ENCODE results near the gene SCRN1.
"Not testable (repeated sequence)": the region's sequence is repeated elsewhere in the genome, so short reads cannot be mapped to it uniquely, and the experiment has no call there.

The SCRN1 gene

DNA sequence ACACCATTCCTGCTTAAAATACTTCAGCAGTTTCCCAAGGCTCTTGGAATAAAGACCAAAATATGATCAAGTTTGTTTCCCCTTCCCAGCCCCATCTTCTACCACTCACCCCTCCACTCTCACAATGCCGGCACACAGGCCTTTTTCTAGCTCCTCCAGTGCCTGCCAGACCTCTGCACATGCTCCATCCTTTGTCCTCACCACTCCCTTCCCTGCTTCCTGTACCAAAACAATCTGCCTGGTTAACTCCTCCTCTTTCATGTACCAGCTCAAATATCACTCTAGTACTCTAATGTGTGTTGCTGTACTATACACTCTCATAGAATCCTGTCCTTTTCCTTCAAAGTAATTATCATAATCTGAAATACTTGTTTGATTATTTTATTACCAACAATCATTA is 19.4 kb downstream of the SCRN1 start:
- DNase-seq = no peak

DNA sequence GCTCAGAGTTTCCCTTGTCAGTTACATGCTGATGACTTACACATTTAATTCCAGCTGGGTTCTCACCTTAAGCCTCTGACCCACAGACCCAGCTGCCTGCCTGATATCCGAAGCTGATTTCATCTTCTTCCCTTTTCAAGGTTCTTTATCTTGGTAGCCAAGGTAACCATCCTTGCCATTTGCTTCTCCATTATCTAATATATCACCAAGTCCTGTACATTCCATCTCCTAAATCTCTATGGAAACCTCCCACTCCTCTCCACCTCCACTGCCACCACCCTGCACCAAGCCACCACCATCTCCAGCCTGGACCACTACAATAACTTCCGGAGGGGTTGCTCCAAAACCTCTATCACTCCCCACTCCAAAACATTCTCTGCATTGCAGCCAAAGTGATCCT is 19.9 kb downstream of the SCRN1 start:
- no peak for DNase-seq

DNA sequence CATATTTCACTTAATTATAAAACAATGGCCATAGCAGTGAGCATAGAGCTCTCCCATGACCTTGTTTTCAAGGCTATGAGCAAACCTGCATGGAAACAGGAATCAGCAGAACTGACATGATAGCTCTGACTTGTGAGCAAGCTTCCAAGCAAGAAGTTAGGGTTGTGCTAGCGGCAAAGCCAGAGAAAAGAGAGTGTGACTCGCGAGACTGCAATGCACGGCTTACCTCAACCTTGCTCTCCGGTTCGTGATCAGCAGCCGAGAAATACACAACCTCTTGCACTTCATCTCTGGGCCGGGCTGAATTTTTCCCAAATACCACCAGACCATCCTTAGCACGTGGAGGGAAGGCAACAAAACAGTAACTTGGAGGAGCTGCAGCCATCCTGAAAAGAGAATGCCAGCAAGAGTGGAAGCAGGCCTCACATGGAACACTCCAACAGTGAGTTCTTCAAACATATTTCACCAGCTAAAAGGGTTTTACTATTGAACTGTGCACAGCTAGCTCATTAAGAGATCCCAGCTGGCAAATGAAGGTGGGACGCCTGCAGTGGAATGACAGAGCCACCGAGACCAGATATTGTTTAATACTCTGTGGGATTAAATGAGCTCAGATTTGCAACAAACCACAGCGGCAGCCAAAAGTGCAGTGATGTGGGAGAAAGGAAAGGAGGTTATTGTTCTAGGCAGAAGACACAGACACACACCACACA is 20.8 kb downstream of the SCRN1 start:
- peak in 18 of 56 donors; percentile 19 to 59 (median 42) for DNase-seq

DNA sequence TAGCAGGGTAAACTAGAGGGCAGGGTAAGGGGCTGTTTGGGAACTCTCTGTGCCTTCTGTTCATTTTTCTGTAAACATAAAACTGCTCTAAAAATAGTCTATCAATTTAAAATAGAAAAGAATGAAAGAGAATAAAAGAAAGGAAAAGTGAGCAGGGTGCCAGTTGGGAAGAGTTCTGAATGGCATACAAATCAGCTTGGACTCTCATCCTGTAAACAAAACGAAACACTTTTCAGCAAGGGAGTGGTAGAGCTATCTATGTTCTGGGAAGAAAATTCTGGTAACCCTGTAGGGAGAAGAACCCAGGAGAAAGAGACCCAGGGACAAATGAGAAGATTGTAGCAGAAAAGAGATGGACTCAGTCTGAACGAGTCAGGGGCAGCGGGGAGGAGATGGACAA is 24.6 kb downstream of the SCRN1 start:
- DNase-seq = peak in 1 of 56 donors; percentile 13

DNA sequence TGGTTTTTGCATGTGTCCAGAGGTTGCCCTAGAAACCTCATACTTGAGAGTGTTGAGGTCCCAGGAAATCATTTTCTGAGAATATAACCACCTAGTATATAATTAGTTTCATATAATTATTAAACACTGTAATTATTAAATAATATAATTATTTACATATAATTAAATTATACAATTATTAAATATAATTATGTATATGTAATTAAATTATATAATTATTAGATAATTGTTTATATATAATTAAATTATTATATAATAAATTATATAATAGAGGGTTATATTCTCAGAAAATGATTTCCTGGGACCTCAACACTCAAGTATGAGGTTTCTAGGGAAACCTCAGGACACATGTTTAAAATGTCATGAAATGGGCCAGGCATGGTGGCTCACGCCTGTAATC is 27.6 kb downstream of the SCRN1 start:
- no peak for DNase-seq

DNA sequence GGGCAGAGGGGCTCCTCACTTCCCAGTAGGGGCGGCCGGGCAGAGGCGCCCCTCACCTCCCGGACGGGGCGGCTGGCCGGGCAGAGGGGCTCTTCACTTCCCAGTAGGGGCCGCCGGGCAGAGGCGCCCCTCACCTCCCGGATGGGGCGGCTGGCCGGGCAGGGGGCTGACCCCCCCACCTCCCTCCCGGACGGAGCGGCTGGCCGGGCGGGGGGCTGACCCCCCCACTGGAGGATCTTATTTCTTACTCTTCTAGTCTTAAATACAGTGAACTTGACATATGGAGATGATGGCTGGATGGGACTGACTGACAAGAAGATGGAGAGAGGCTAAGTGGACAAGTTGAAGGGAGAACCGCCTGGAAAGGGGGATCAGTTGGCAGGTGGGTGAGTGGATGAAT is 28.0 kb downstream of the SCRN1 start:
- not testable (repeated sequence) for DNase-seq

DNA sequence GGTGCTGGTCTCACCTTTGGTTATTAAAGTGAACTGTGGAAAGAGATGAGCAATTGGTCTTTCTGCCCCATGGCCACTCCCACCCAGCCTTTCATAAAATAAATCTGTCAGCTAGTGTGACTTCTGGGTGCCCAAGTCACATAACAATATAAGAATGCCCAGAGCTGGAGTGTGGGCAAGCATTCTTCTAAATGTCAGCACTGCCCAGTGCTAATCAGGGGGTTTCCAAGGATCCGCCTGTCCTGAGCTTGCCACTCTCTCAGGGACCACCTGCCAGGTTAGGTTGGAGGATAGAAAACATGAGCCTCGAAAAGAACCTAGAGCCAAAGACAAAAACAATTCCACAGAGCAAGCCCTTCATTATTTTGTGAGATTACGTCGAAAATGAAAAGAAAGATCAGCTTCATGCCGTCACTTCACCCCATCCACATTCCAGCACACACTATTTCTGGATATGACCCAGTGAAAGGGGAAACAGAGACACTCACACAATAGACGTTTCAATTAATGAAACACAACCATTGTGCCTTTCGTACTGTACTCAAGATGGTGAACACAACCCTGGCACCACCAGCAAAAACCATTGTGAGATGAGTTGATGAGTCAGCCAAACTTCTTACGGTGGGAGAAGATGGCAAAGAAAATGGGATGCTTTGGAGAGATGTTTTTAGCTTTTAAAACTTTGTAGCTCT is 30.8 kb downstream of the SCRN1 start:
- DNase-seq = no peak

DNA sequence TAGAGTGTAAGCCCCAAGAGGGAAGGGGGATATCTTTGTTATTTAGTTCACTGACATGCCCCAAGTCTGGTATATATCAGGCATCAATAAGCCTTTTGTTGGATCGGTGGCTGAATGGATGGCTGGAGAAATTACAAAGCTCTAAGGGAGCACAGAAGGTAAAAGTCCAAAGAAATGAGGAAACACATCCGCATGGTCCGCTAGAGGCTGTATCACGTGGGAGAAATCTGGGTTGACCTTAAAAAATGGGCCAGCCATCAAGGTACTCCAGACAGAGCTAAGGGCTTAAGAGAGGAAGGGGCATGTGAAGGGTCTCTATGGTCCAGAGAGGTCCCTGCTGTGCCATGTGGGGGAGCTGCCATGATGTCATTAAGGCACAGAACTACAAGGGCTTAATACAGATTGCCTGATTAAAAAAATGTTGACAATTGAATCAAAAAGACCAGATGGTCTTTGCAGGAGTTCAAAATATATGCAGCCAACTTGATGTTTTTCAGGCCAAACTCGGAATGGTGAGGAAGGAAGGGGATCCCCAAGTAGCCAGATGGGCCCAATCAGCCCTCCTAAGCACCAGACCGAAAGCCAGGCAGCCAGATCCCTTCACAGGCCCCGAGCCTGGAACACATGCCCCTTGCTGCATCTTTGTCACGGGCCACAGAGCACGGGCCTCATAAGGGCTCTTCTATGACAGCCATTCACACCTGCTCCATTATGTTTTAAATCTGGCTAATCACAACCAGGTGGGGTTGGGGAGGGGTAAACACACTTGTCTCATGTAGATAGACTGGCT is 31.9 kb downstream of the SCRN1 start:
- no peak for DNase-seq

DNA sequence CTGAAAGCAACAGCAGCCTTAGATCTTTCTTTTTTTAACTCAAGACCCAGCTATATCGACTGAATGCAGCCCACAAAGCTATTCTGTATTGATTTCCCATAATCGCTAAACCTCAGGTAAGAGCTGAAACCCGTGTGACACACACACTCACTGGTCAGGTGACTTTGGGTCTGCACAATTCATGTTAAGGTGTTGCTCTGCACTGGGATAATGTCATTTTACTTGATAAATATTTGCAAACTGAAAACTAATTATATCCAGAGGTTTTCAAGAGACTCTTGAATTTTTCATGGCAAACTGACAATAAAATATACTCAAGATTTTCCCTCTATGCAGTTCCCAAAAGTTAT is 33.1 kb downstream of the SCRN1 start:
- DNase-seq = no peak

DNA sequence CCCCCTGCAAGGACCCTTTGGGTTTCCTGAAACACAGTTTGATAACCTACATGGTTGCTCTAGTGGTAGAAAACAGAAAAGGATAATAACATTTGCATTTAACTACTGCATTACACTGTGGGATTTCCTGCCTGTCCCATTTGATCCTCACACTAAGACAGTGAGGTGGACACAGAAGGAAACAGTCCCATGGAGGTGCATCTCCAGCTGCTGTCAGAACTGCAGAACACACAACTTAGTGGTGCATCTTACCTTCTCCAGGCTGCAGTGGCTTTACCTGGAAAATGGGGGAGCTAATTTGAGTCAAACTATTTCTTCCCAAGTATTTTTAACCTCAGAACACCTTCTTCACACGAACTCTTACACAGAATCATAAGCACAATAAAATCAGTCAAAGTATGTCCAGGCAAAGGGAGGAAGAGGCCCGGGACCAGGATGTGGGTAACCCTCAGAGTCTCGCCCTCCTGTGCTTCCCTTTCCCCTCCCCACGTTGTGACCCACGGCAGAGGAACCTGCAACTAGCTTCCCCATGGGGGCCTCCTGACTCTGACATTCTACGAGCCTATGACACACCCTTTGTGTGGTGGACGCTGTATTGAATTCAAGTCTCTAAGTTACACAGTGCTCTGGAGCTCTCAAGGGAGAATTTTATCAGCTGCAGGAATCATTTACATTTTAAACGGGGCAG is 33.7 kb downstream of the SCRN1 start:
- no peak for DNase-seq

DNA sequence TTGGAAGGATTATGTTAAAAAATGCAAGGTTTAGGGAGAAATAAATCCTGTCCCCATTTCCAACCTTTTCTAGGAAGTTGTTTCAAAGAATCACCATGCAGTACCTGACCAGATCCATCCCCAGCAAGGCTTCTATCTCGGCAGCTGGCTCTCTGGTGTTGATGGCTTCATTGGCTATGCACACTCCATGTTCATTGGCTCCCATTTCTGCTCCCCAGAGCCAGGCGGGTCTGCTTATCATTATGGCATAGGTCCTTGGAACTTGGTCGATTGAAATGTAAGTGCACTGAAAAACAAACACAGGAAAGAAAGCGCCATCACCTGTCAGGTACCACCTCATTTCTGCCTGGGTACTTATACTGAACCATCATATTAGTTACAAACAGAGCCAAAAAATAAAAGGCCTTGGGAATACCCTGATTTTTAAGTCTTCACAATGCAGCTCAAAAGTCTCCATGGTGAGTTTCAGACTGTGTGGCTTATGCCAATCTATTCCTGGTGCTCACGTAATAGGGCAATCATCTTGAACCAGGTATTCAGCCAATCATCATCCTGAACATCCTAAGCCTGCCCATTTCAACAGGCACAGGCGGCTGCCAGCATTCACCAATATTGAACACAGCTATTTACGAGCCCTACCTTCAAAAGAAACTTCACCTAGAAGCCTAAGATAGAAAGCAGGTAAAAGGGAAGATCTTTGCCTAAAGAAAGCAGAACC is 34.4 kb downstream of the SCRN1 start:
- no peak for DNase-seq

DNA sequence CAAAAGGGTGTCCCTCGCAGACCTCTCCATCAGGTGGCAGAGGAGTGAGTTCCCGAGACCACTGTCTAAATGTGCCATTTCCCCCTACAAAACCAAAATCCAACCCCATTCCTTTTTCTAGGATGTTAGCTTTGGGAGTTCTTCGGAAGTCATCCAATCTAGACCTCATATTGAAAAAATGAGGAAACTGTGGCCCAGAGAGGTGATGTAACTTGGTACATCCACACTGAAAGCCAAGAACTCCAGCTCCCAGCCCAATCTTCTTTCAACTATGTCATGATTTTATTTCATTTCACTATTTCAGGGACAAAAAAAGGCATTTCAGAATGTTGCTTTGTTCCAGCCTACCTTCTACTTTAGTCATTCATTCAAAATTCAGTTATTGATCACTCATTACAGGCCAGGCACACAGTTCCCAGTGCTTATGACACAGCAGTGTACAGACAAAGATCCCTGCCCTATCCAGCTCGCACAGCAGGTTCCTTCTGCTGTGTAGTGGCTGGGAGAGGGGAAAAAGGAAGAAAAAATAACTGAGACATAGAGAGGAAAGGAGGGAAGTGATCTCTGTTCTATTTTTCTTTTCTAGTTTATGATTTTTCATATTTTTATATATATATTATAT is 35.8 kb downstream of the SCRN1 start:
- no peak for DNase-seq

DNA sequence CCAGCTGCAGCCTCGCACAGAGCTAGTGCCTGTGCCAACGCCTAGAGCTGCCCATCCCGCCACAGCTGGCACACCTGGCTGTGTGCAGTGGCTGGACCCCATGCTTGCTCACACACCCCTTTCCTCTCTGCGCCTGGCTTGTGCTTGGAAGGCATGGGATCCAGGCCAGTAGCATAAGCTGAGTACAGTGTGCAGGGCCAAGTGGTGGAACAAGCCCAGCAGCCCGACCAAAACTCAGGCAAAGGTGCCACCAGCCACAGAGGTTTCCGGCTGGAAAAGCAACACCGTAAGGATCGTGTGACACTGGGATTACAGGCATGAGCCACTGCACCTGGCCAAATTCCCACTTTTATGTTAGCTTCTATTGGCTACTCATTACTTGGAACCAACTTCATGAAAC is 38.4 kb downstream of the SCRN1 start:
- DNase-seq = no peak

DNA sequence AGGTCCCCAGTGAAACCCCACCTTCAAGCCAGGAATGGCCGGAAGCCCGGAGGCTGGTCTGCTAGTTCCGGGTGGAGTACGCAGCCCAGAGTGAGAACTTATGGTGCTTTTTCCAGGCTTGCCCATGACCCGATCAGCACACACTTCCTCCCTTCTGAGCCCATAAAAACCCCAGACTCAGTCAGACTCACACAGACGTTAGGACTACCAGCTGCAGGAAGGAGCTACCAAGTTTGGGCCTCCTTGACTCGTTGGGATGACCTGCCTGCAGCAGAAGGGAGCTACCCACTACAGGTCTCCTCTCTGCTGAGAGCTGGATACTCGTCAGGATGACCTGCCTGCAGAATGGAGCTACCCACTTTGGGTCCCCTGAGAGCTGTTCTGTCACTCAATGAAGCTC is 39.1 kb downstream of the SCRN1 start:
- no peak for DNase-seq

DNA sequence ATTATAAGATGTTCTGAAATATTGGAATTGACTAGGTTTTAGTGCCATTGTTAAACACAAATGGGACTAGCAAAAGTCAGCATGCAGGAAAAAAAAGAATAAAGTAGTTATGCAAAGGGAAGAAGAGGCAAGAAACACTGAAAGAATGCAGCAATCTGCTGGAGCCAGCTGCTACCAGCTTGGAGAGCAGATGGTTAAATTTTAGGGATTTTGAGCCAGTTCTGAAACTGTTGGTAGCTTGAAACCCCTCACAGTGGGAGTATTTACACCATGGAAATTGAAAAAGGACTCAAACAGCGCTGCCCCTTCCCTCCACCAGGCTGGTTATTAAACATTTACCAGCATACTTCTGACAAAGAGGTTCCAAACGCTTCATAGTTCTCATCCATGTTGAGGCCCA is 41.0 kb downstream of the SCRN1 start:
- DNase-seq = no peak

DNA sequence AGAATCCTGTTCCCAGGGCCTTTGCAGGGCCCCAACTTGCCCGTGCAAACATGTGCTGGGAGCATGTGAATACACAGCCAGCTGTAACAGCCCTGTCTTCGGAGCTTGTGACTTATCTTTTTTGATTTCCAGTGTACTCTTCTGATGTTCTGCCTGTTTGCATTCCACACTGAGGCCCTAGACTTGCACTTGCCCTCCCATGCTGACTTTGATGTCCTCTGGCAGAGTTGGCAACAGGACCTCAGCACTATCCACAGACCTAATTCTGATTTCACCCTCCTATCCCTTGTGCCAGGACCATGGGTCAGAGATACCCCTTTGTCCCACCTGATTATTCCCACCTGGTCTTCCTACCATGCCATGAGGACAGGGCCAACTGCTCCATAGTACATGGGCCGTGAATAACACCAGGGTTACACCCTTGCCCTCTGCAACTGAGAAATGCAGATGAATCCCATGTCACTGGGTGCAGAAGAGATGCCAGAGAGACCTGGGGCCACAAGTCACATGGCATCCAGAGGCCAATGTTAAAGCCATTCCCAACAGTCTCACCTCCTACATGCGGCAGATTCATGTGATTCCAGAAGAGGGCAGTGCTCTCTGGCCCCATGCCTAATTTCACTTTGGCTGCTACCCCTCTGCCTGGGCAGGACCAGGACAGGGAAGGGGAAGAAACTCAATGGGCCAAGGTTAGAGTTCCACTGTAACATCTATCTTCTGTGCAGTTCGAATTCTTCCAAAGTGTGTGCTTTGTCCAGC is 43.0 kb downstream of the SCRN1 start:
- peak in 4 of 56 donors; percentile 18 to 44 (median 22) for DNase-seq

DNA sequence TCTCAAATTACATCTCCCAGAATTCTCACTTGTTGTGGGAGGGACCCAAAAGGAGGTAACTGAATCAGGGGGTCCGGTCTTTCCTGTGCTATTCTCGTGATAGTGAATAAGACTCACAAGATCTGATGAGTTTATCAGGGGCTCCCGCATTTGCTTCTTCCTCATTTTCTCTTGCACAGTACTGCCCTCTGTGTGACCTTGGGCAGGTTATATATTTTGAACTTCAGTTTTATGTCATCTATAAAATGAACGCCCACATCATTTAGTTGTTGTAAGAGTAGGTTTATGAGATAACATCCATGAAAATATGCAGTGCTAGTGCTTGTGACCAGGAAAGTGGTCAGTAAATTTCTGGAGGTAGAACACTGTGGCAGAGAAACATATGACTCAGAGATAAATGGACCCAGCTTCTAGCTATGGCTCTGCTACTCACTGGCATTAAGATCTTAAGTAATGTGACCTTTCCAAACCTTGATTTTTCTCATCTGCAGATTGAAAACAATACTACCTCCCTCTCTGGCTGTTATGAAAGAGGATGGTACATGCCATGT is 44.3 kb downstream of the SCRN1 start:
- DNase-seq = no peak

DNA sequence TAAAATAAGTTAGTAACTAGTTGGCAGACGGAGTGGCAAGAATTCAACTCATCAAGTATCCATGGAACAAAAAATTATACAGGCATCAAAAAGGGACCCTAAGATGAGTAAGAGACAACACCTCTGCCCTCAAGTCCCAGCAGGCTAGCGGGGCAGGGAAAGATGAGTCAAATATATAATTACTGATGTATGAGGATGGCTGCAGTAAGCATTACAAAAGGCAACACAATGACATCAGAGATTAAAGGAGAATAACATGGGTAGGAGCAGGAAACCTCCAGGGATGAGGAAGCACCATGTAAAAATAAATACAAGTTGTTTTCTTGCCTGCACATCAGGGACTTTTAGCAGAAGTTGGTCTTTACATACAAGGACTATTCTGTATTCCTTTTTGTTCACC is 49.4 kb downstream of the SCRN1 start:
- no peak for DNase-seq

DNA sequence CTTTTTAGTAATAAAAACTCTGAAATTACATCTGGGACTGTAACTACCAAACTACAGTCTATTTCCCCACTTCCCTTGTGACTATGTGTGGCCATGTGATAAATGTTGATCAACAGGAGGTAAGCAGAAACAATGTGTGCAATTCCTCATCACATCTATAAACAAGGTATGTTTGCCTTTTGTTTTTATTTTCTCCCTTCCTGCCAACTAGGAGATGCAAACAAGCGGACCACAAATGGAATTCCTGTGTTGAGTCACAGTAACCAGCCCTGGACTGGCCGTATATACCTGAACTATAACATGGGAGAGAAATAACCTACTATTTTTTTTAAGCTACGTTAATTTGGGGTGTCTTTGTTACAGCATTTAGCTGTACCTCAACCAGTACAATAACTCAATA is 52.5 kb downstream of the SCRN1 start:
- DNase-seq = no peak

DNA sequence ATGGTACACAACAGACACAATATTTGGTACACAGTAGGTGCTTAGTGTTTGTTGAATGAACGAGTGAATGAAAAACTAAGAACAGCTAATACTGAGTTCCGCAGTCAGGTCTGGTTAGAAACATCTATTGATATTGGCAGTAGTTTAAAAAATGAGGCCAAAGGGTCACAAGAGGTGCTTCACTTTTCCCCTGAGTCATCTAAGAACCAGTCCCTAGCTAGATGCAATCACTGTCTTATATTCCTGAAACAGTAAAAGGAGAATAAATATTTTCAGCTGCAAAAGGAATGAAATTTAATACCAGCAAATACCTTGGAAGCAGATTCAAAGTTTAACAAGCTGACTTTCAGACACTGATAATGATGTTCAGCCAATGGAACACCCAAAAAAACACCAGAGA is 54.5 kb downstream of the SCRN1 start:
- DNase-seq = no peak

All from nucleus accumbens (tissue), 56 donors.